Hepatocyte (in vitro differentiated cells): ENCODE results near the gene EXOSC9. TPM values are rescaled to one million over a fixed set of nuclear protein-coding genes. Genes with fewer than 3 reads are reported as not detected.

Experiments used
- DNase-seq: peaks from one replicate; pipeline ENCODE4 v3.0.0-alpha.2; 2016; ENCODE audit warnings: low spot score
- H2AFZ ChIP-seq: fragments of 200-600 bp; sonication (generic); 2 replicates; pipeline ENCODE4 v1.6.0; 2016; ENCODE audit warnings: antibody characterized with exemption, mild to moderate bottlenecking
- H3K27ac ChIP-seq: fragments of 200-600 bp; sonication (generic); 2 replicates; pipeline ENCODE4 v1.5.1; 2016; ENCODE audit warnings: mild to moderate bottlenecking
- H3K27me3 ChIP-seq: fragments of 200-600 bp; sonication (generic); 2 replicates; pipeline ENCODE4 v1.6.1; 2016
- H3K36me3 ChIP-seq: fragments of 200-600 bp; sonication (generic); replicated peaks from 2 replicates; pipeline ENCODE4 v1.5.1; 2016; ENCODE audit warnings: low read depth; ENCODE audit not compliant: insufficient read depth
- H3K4me1 ChIP-seq: fragments of 200-600 bp; sonication (generic); 2 replicates; pipeline ENCODE4 v1.5.1; 2016; ENCODE audit warnings: mild to moderate bottlenecking, moderate library complexity; ENCODE audit not compliant: insufficient read depth
- H3K4me2 ChIP-seq: fragments of 200-600 bp; sonication (generic); 2 replicates; pipeline ENCODE4 v1.6.0; 2016
- H3K4me3 ChIP-seq: fragments of 200-600 bp; sonication (generic); 2 replicates; pipeline ENCODE4 v1.5.1; 2016; ENCODE audit warnings: mild to moderate bottlenecking
- H3K79me2 ChIP-seq: fragments of 200-600 bp; sonication (generic); 2 replicates; pipeline ENCODE4 v1.6.0; 2017; ENCODE audit warnings: mild to moderate bottlenecking
- H3K9me2 ChIP-seq: fragments of 200-600 bp; sonication (generic); replicated peaks from 2 replicates; pipeline ENCODE4 v1.6.0; 2017; ENCODE audit warnings: mild to moderate bottlenecking; ENCODE audit not compliant: insufficient read depth
- H3K9me3 ChIP-seq: fragments of 200-600 bp; sonication (generic); 2 replicates; pipeline ENCODE4 v1.5.1; 2016; ENCODE audit warnings: low read depth, mild to moderate bottlenecking
- H4K20me1 ChIP-seq: fragments of 200-600 bp; sonication (generic); 2 replicates; pipeline ENCODE4 v1.6.0; 2016; ENCODE audit warnings: mild to moderate bottlenecking; ENCODE audit not compliant: insufficient read depth, poor library complexity, severe bottlenecking
- EZH2 ChIP-seq: fragments of 200-600 bp; sonication (generic); IDR thresholded peaks from 2 replicates; pipeline ENCODE4 v1.6.1; 2016; ENCODE audit warnings: antibody characterized with exemption, mild to moderate bottlenecking, borderline replicate concordance
- EZH2phosphoT487 ChIP-seq: fragments of 200-600 bp; sonication (generic); IDR thresholded peaks from one replicate; pipeline ENCODE4 v1.6.1; 2018; ENCODE audit warnings: antibody characterized with exemption, mild to moderate bottlenecking, low read depth, moderate library complexity; ENCODE audit not compliant: unreplicated experiment, severe bottlenecking
- WGBS: methylation state at CpG from one replicate; pipeline ENCODE4 v1.1.6; 2016; ENCODE audit warnings: low lambda C conversion rate; ENCODE audit errors: missing lambda C conversion rate; 5-methylcytosine and 5-hydroxymethylcytosine counted together
- polyA plus RNA-seq: library from polyadenylated mRNA; unstranded; fragments of >200 nt; fragmentation: Nextera tagmentation; extraction: Ambion mirVana; gene quantifications from 2 replicates; pipeline ENCODE4 v1.2.1, GENCODE V29; 2016
- total RNA-seq: library from RNA; depleted of rRNA; stranded (reverse); fragments of >200 nt; gene quantifications from 2 replicates; pipeline ENCODE4 v1.2.3, GENCODE V29; 2014
- TF ChIP-seq, protein P1 (sequence below): fragments of 200-600 bp; sonication (generic); IDR thresholded peaks from 2 replicates; pipeline ENCODE4 v1.5.1; 2016; ENCODE audit warnings: antibody characterized with exemption, mild to moderate bottlenecking; ENCODE audit not compliant: poor library complexity

The EXOSC9 gene
- total and polyA plus RNA-seq, 2 experiments from 2014 or later, result 14.4 to 23.1 TPM

DNA sequence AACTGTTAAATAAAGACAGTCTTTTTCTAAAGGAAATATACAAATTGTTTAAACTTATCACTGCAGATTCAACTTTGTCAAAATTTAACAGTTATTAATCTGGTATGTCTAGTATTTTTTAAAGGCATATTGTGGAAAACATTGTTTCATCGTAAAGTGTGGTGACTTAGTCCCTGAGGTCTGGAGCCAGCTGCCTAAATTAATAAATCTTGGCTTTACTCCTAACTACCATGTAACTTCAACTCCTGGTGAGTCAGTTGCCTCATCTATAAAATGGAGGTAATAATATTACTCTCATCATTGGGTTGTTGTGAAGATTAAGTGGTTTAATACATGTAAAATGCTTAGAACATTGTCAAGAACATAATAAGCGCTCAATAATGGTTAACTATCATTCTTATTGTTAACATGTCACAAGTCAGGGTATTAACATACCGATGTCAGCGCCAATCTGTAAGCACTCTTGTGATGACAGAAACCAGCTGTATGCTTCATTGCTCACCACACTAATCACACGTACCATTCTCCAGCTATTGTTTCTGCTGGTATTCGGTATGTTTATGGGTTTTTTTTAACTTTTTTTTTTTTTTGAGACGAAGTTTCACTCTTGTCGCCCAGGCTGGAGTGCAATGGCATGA is 22.0 kb upstream of the EXOSC9 start:
- no peak for DNase-seq
- Histone ChIP-seq H3K4me2 (no peak overlapping the region), H3K4me1 (no peaks in the 10 kb centered on the region), H3K9me3 (no peaks in the 10 kb centered on the region), H3K27ac (no peak overlapping the region), H3K27me3 (peaks cover 2% of the 10 kb centered on the region), H2AFZ (no peak overlapping the region), H4K20me1 (no peaks in the 10 kb centered on the region), H3K79me2 (no peaks in the 10 kb centered on the region), H3K9me2 (no peaks in the 10 kb centered on the region), H3K36me3 (no peaks in the 10 kb centered on the region), H3K4me3 (no peak overlapping the region)
- WGBS, result 74% methylated on average over 8 of the region's 8 CpGs
- TF ChIP-seq EZH2phosphoT487 (no peak), EZH2 (no peak)
- TF ChIP-seq, protein P1, sequence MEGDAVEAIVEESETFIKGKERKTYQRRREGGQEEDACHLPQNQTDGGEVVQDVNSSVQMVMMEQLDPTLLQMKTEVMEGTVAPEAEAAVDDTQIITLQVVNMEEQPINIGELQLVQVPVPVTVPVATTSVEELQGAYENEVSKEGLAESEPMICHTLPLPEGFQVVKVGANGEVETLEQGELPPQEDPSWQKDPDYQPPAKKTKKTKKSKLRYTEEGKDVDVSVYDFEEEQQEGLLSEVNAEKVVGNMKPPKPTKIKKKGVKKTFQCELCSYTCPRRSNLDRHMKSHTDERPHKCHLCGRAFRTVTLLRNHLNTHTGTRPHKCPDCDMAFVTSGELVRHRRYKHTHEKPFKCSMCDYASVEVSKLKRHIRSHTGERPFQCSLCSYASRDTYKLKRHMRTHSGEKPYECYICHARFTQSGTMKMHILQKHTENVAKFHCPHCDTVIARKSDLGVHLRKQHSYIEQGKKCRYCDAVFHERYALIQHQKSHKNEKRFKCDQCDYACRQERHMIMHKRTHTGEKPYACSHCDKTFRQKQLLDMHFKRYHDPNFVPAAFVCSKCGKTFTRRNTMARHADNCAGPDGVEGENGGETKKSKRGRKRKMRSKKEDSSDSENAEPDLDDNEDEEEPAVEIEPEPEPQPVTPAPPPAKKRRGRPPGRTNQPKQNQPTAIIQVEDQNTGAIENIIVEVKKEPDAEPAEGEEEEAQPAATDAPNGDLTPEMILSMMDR, result no peak

DNA sequence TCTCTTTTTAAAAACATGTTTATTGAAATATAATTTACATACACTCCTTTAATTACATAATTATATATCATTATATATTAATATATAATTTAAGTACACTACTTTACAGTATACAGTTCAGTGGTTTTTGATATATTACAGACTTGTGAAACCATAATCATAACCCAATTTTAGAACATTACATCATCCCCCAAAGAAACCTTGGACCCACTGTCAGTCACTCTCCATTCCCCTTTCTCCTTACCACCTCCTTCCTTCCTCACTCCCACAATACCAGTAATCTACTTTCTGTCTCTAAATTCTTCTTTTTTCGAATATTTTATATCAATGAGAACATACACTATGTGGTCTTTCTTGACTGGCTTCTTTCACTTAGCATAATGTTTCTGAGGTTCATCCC is 17.9 kb upstream of the EXOSC9 start:
- H3K27me3 ChIP-seq, result peaks cover 2% of the 10 kb centered on the region
- H3K27ac ChIP-seq, result no peak overlapping the region
- no peak overlapping the region for H3K4me2 ChIP-seq
- no peaks in the 10 kb centered on the region for H3K4me1 ChIP-seq
- 81% methylated on average over 1 of the region's 1 CpG for WGBS
- H3K36me3 ChIP-seq, result no peaks in the 10 kb centered on the region
- TF ChIP-seq EZH2phosphoT487, result no peak
- TF ChIP-seq, protein P1, result no peak
- TF ChIP-seq EZH2, result no peak
- no peaks in the 10 kb centered on the region for H3K9me2 ChIP-seq
- H3K9me3 ChIP-seq, result no peaks in the 10 kb centered on the region
- no peak overlapping the region for H2AFZ ChIP-seq
- H3K4me3 ChIP-seq, result no peak overlapping the region
- no peaks in the 10 kb centered on the region for H3K79me2 ChIP-seq
- no peaks in the 10 kb centered on the region for H4K20me1 ChIP-seq
- DNase-seq, result no peak

DNA sequence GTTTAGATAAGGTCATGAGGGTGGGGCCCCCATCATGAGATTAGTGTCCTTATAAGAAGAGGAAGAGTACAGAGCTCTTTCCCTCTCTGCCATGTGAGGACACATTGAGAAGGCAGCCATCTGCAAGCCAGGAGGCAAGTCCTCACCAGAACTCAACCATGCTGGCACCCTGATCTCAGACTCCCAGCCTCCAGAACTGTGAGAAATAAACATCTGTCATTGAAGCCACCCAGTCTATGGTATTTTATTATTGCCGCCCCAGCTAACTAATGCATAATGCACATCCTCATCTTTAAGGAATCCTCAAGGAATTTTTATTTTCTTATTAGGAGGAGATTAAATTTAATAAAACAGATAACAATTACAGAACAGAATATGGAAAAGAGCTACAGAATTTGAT is 16.7 kb upstream of the EXOSC9 start:
- DNase-seq, result no peak
- no peaks in the 10 kb centered on the region for H3K79me2 ChIP-seq
- H3K4me1 ChIP-seq, result no peaks in the 10 kb centered on the region
- no peak overlapping the region for H3K27ac ChIP-seq
- H3K4me2 ChIP-seq, result no peak overlapping the region
- H3K4me3 ChIP-seq, result no peak overlapping the region
- no peaks in the 10 kb centered on the region for H3K9me3 ChIP-seq
- H3K27me3 ChIP-seq, result peaks cover 2% of the 10 kb centered on the region
- no peaks in the 10 kb centered on the region for H4K20me1 ChIP-seq
- H2AFZ ChIP-seq, result no peak overlapping the region
- H3K36me3 ChIP-seq, result no peaks in the 10 kb centered on the region
- TF ChIP-seq EZH2 (no peak), EZH2phosphoT487 (no peak)
- TF ChIP-seq, protein P1, result no peak
- WGBS, result 100% methylated on average over 1 of the region's 1 CpG
- H3K9me2 ChIP-seq, result no peaks in the 10 kb centered on the region

DNA sequence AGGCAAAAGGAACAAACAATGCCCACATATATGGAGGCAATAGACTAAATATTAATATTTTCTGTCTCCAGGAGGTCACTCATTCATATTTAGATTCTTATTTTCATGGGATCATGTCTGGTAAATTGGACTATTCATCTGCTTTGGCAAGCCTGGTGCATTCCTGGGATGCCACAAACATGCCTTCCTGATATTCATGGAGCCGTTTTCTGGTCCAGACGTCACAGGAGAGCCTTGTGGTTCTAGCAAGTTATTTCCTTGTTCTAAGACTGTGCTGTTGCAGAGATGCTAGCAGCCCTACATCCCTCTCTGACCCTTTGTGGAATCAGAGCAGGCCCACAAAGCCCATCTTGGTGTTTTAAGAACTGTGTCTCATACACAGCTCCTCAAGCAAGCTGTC is 16.1 kb upstream of the EXOSC9 start:
- WGBS, result 63% methylated on average over 2 of the region's 2 CpGs
- Histone ChIP-seq H3K4me3 (no peak overlapping the region), H3K4me2 (no peak overlapping the region)

More for the DNA sequence above, 16.1 kb upstream of the EXOSC9 start:
- no peaks in the 10 kb centered on the region for H3K9me3 ChIP-seq
- H3K27ac ChIP-seq, result no peak overlapping the region
- no peaks in the 10 kb centered on the region for H3K36me3 ChIP-seq
- TF ChIP-seq EZH2 (no peak), EZH2phosphoT487 (no peak)
- TF ChIP-seq, protein P1, result no peak
- no peaks in the 10 kb centered on the region for H4K20me1 ChIP-seq
- H2AFZ ChIP-seq, result no peak overlapping the region
- H3K9me2 ChIP-seq, result no peaks in the 10 kb centered on the region
- no peaks in the 10 kb centered on the region for H3K4me1 ChIP-seq
- H3K27me3 ChIP-seq, result peaks cover 2% of the 10 kb centered on the region
- H3K79me2 ChIP-seq, result no peaks in the 10 kb centered on the region
- DNase-seq, result no peak
